HL-60 (cell line): ENCODE results near the gene SFMBT1.

Experiments used
- CTCF ChIP-seq: IDR thresholded peaks from one replicate; pipeline ENCODE4 v1.5.1; 2011; ENCODE audit warnings: low read length, control low read depth, inconsistent platforms; ENCODE audit not compliant: insufficient read depth
- POLR2AphosphoS5 ChIP-seq: IDR thresholded peaks from 2 replicates; pipeline ENCODE4 v1.6.1; 2012; ENCODE audit warnings: low read depth
- REST ChIP-seq: IDR thresholded peaks from 2 replicates; pipeline ENCODE4 v1.6.1; 2012; ENCODE audit warnings: low read depth; ENCODE audit not compliant: insufficient replicate concordance
- SPI1 ChIP-seq: IDR thresholded peaks from 2 replicates; pipeline ENCODE4 v1.6.1; 2012; ENCODE audit warnings: low read depth, mild to moderate bottlenecking, borderline replicate concordance

GRCh38 chr3:53071882-53072431, 26.1 kb upstream of the SFMBT1 start:
- TF ChIP-seq CTCF, result no peak
- no peak for TF ChIP-seq POLR2AphosphoS5
- no peak for TF ChIP-seq REST
- TF ChIP-seq SPI1, result no peak
